ENCODE data around the gene TMED10.
"Not testable (repeated sequence)": the region's sequence is repeated elsewhere in the genome, so short reads cannot be mapped to it uniquely, and the experiment has no call there.

TMED10 gene

DNA sequence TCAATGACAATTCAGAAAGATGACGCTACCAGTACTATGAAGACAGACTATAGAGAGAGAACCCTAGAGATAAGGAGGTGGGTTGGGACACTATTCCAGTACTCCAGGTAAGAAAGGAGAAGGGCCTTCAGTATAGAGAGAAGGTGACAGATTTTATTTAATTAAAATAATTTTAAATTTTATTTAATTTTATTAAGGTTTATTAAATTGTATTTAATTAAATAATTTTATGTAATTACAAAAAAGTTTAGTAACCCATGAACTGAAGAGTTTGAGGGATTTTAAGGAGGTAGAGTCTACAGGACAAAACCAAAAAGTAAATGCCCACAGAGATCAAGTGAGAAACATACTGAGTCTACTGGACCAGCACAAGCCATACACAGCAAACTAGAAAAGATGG is 20.3 kb downstream of the TMED10 start:
- DNase-seq, result no peak

DNA sequence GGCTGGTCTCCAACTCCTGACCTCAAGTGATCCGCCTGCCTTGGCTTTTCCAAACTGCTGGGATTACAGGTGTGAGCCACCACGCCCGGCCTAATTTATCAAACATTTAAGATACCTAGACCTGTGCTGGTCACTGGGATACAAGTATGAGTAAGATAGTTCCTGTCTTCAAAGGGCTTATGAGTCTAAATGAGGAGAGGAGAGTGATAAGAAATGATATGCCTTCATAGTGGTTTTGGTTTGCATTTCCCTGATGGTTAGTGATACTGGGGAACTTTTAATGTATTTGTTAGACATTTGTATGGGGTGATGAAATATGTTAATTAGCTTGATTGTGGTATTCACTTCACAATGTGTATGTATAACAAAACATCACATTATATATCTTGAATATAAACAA is 21.2 kb downstream of the TMED10 start:
- DNase-seq, result no peak

DNA sequence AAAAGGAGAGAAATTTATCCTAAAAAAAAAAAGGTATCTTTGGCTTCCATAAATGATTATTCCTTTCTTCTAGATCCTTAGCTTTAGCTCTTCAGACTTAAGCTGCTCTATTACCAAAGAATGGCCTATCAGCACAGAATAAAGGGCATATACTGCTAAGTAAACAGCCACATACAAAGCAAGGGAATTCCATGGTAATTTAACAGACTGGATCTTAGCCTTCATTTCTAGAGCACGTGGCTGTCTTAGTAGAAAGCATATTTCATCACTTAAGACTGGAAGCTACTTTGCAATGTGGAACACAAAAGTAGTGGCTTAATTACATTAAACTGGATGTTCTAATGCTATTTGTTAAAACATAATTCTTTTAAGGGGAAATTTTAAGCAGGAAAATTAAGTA is 23.1 kb downstream of the TMED10 start:
- DNase-seq, result no peak

DNA sequence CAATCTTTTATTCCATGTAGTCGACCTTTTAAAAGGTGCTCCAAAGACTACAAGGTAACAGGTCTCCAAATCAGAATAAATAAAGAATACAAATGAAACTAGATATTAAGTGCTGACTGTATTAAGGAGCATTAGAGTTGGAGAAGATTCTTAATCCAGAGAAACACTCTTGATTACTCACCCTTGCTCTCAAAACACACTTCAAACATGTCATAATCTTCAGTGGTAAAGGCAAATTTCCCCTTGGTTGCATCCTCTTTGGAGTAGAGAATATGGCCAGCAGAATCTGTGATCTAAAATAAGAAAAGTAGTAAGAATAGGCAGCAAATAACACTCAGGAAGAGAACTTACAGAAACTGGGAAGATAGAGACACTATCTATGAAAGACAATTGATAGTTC is 24.6 kb downstream of the TMED10 start:
- DNase-seq, result no peak

DNA sequence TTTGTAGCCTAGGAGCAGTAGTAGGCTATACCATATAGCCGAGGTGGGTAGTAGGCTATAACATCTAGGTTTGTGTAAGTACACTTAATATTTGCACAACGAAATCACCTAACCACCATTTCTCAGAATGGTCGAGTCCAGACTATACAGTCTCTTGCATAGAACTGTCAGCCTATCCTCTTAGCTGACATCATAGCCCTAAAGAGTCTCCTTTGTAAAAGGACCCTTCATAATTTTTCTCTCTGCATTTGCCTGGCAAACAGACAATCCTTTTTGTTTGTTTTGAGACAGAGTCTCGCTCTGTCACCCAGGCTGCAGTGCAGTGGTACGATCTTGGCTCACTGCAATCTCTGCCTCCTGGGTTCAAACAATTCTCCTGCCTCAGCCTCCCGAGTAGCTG is 25.8 kb downstream of the TMED10 start:
- DNase-seq, result not testable (repeated sequence)

DNA sequence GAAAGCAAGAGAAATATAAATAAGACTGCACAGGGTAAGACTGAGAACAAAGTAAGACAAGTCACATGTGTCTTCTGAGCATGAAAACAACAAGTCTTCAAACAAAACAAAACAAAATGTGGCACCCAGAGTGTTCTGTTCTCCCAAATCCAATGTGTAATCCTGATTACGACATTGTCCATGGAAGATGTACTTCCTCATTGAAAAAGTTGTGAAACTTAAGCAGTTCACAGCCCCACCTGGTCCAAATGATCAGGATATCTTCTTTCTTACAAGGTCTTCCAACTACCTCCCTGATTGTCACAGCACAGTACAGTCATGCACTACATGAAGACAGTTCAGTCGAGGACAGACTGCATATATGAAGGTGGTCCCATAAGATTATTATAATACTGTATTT is 26.3 kb downstream of the TMED10 start:
- DNase-seq, result no peak

DNA sequence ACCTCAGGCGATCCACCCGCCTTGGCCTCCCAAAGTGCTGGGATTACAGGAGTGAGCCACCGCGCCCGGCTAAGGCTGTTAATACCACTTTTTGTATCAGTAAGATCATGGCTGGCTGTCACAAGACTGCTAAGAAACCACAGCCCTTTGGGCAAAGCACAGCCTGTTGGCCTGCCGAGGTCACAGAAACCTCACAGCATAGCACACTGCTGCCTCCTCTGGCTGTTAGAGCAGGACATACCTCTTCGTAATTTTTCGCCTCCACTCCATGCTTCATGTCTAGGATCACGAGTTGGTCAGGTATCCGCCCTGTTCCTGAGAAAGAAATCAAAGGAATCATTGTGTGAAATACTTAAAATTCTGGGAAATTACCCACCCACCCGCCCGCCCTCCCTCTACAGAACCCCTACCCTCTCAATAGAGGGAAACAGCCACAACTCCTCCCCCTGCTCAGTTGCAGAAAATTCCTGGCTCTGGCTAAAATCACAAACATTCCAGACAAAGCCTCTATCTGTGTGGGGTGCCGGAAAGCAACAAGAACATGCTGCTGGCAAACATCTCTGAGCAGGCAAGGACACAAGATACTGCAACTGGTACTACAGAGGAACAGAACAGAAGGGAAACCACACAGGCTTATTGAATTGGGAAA is 28.9 kb downstream of the TMED10 start:
- DNase-seq, result no peak

DNA sequence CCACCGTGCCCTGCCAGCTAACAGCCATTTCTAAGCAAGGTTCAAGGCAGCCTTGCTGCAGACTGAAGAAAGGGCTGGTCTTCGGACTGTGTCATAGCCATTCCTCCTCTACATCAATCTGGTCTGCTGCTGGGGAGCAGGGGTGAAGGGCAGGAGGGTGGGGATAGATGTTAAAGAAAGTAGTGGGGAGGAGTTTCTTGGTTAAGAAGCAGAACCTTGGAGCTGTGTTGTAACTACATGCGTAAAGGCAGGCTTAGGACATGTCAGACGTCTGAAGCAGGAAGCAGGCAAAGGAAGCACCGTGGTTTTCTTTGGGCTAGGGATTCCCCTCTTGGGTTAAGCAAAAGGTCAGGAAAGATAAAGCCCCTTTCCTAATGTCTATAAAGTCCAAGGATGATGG is 31.5 kb downstream of the TMED10 start:
- DNase-seq, result no peak

DNA sequence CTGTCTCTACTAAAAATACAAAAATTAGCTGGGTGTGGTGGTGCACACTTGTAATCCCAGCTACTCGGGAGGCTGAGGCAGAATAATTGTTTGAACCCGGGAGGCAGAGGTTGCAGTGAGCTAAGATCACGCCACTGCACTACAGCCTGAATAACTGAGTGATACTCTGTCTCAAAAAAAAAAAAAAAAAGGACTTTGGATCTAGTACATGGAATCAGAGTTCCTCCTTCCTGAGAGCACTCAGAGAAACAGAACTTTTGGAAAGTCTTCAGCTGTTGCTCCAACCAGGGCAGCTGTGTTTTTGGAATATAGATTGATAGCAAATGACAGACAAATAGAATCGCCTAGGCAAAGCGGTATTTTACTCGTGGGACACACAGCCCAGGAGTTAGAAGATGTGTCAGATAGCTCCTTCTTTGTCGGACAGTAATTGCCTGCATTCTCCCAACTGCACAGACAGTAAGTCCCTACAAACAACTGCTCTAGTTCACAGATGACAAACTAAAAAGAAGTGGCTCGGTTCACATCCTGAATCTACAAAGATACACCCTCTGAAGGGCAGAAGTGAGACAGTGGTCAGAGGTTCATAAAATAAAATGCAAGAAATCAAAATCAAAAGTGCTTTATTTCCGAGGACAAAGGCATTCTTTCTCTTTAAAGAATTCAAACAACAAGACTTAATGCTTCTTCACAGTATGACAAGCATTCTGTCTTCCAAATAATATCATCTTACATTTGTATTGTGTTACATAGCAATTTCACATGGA is 32.5 kb downstream of the TMED10 start:
- no peak for DNase-seq

DNA sequence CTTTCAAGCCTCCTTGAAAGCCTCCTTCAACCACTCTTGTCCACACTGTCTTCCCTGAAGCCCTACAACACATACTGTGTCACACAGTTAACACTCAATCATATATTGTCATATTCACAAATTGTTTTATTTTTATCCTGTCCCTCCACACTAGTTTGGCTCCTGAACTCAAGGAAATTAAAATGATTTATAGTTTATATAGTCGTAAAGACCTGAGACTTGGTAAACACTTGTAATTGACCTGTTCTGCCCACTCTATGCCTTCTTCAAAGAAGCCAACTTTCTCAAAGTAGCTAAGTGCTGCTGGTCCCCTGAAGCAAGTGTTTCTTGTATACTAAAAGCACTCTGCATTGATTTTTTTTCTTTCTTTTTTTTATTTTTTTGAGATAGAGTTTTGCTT is 33.9 kb downstream of the TMED10 start:
- no peak for DNase-seq

DNA sequence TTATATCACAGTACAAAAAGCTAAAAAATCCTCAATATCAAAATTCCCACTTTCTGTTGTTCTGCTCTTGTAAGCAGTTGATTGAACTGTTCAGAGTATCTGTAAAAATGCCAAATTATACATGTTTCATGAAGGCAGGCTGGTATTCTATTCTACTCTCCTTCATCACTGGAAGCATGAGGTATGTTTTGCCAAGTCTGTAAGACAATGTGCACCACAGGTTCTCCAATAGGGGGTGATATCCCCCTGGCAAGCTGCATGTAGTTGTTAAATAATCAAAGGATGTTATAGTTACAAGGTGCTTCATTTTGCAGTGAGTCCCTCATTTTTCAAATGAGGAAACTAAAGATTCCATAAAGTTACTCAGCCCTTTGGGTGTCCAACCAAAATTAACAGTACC is 34.4 kb downstream of the TMED10 start:
- peak; percentile 8 for DNase-seq

DNA sequence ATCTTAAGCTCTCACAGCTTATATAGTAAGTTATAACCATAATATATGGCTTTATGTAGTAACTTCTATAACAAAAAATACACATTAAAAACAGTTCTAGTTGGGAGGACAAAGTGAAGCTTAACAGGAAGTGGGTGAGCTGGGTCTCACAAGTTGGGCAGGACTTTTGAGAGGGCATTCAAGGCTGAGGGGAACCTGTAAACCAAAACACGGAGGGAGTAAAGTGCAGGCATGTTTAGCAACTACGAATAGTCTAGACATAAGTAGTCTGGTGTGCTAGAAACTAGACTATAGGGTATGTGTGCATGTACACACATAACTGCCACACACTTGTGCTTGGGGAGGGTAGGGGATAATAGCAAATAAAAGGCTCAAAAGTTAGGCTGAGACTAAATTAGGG is 35.4 kb downstream of the TMED10 start:
- DNase-seq, result no peak

DNA sequence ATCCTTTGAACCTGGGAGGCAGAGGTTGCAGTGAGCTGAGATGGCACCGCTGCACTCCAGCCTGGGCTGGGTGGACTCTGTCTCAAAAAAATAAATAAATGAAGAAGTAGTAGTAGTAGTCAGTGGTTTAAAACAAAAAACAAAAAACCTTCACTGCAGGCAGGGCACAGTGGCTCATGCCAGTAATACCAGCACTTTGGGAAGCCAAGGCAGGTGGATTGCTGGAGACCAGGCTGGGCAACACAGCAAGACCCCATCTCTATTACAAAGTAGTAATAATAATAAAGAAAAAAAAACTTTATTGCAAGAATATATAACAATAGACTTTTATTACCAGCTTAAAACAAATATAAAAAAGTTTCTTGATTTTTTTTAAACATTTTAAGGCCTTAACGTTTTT is 35.8 kb downstream of the TMED10 start:
- no peak for DNase-seq

DNA sequence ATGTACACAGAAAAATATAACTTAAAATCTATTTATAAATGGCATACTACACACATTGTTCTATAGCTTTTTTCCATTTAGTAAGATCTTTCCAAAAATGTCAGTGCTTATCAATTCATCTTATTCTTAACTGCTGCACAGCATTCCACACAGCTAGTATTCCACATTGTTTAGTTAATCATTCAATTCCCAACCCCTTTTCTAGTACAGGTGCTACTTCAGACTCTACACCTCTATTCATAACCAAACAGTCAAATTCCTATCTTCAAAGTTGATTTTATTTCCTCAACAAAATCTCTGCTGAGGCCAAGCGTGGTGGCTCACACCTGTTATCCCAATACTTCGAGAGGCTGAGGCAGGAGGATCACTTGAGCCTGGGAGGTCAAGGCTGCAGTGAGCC is 37.2 kb downstream of the TMED10 start:
- no peak for DNase-seq

DNA sequence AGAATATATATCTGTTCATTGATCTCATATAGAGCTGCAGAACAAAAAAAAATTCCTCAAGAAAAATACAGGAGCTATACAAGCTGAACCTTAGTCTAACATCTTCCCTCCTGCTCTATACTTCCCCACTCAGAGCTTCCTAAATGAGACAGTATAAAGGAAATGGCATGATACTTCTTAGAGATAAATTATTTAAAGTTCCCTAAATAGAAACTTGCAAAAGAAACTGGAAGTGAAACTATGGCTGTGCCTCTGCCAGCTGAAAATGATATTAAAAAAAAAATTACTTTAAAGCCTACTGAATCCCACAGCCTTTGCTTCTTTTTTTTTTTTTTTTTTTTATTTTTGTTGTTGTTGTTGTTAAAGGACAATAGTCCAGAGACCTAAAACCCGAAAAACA is 37.9 kb downstream of the TMED10 start:
- DNase-seq, result no peak

DNA sequence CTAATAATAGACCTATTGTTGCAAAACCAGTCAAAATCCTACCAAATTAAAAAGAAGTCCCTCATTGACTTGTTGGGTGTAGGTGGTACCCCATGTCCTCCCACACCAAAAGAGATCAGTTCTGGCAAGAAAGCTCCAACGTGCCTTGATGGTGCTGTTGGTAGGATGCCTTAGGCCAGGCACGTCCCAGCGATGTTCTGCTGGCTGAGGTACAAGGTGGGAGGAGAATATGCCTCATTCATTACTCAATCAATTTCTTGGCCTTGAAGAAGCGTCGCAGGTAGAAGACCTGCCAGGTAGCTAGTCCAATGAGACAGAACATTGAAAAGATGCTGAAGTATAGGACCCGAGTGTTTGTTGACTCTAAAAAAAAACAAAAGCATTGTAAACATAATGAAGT is 41.8 kb downstream of the TMED10 start:
- DNase-seq, result no peak

DNA sequence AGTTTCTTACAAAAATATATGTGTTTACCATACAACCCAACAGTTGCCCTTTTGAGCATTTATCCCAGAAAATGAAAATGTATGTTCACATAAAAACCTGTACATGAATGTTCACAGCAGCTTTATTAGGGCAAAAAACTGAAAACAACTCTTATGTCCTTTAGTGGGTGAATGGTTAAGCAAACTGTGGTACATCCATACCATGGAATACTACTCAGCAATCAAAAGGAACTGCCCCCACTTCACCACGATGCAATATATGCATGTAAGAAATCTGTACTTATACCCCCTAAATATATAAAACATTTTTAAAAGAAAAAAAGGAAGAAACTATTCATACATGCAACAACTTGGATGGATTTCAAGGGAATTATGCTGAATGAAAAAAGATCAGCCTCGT is 42.8 kb downstream of the TMED10 start:
- DNase-seq, result no peak

DNA sequence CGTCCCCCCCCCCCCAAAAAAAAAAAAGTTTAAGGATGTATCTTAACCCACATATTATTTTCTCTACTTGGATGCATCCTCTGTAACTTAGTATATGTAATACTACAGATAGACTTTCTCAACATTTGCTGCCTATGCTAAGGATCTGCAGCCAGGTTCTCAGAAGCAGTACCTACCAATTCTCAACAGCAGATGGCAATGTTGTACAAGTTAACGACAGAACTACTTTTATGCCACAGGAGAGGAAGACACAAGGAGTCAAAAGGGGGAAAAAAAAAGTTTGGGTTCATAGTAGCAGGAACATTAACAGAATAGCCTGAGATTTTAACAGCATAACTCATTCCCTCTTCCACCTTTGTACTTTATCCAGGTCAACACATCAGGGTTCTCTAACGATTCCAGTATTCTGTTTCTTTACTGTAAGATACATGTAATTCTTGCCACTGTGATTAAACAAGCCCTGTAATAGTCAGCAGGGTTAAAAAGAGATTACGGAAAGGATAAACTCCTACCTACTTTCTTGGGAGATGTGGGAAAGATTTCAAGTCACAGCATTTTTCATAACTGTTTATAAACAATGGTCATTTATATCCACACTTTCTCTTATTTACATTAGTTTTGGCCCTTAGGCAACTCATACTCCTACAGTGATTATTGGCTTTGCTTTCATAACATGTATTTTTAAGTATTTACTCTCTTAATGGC is 43.9 kb downstream of the TMED10 start:
- DNase-seq, result peak; percentile 52

DNA sequence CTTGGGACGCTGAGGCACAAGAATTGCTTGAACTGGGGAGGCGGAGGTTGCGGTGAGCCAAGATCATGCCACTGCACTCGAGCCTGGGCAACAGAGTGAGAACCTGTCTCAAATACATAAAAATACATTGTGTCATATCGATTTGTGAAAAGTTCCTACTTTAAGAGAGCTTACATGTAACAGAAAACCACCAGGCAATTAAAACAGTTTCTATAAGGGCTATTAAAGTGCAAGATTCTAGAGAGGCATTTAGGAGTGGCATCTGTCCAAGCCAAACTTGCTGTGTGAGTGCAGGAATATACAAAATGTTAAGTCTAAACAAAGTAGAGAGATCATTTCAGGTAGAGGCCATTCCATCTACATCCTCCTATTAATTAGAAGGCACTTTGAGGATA is 47.8 kb downstream of the TMED10 start:
- DNase-seq, result no peak

DNA sequence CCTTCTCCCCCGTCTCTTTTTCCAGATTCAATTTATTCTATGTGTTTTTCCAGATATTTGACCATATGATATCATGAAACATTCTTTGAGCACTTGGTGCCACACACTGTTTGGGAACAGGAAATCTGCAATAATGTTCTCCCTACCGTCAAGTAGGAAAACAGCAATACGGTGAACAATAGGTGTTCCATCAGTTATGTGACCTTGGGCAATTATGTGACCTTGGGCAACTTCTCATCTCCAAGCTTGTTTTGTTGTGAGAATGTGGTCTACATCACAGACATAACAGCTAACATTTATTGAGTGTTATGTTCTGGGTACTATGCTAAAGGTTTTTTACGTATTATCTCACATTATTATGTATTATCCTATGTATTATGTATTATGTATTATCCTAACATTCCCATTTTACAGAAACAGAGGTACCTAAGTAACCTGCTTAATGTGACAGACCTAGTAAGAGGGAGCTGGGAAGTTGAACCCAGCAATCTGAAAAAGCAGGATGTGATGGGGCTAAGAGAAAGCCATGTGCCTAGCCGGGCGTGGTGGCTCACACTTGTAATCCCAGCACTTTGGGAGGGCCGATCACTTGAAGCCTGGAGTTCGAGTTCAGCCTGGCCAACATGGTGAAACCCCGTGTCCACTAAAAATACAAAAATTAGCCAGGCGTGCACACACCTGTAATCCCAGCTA is 48.4 kb downstream of the TMED10 start:
- no peak for DNase-seq

DNA sequence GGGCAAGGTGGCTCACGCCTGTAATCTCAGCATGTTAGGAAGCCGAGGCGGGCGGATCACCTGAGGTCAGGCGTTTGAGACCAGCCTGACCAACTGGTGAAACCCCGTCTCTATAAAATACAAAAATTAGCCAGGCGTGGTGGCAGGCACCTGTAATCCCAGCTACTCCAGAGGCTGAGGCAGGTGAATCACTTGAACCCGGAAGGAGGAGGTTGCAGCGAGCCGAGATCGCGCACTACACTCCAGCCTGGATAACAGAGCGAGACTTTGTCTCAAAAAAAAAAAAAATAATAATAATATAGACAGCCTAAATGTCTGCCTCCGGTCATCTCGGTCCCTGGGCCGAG is 49.0 kb downstream of the TMED10 start:
- DNase-seq, result not testable (repeated sequence)

DNA sequence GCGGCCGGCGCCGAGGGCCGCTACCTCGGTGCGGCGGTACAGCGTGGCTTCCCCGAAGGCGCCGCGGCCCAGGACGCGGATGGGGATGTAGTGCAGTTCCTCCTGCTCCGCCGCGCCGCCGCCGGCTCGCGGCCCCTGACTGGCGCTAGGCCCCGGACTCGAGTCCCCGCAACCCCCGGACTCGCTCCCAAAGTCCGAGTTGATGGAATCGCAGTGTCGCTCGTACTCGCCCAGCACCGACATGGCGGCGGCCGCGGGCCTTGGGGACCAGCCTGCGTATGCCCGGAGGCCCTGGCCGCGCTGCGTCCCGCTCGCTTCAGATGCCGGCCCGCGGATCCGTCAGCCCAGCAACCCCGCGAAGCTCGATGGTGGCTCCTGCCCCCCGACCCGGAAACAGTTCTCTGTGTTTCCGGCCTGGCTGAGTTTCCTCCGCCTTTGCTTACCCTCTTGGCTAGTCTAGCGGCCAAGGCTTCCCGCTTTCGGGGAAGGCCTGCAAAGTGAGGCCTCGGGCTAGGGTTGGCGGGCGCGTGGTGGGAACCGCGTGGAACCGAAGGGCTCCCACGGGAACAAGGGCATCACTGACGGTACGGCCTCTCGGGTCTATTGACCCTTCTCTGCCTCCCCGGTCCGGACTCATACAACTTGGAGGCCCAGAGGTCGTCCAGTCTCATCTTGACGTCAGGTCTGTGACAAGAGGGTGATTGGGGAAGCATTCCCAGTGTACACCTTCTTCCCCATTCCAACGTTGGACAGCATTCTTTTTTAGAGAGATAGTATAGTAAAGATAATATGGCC is 49.5 kb downstream of the TMED10 start, which contains the start of gene NEK9:
TSS of gene NEK9 (minus strand) at position 370 of the 795 bp plus-strand sequence. CDS start at position 243, 127 bp downstream.
- peak; percentile 80 for DNase-seq

DNA sequence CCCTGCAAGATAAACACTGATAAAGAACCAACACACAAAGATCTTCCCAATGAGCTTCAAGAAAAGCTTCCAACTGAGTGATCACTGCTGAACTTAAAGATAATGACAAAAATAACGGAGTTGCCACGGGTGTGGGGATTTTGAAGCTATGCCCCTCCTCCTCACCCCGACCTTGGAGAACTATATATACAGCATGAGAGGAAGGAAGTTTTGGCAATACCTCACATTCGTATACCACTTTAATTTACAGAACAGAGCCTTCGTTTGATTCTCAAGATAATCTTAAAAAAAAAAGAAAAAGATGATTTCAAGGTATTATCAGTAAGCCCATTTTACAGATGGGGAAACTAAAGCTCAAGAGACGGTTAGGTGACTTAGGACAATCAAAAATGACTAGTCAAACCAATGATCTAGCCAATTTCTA is 50.3 kb downstream of the TMED10 start:
- DNase-seq, result no peak

All from NCI-H1092 treated with DMSO at 0.1 percent for 48 hours (cell line).